ENCODE measurements around the gene ADARB2.
"Not testable (repeated sequence)": the region's sequence is repeated elsewhere in the genome, so short reads cannot be mapped to it uniquely, and the experiment has no call there.

Gene ADARB2

GRCh38 chr10:1232164-1232911 lies 505.0 kb downstream of the ADARB2 start:
- DNase-seq = no peak

- no peak for DNase-seq
These were observed 506.6 kb downstream of the ADARB2 start for GRCh38 chr10:1230592-1231275.

GRCh38 chr10:1230138-1230537 lies 507.2 kb downstream of the ADARB2 start:
- no peak for DNase-seq

GRCh38 chr10:1229574-1229973 lies 507.8 kb downstream of the ADARB2 start:
- no peak for DNase-seq

GRCh38 chr10:1229116-1229515 lies 508.2 kb downstream of the ADARB2 start:
- no peak for DNase-seq

- no peak for DNase-seq
These were observed 508.8 kb downstream of the ADARB2 start for GRCh38 chr10:1228467-1228975.

- no peak for DNase-seq
These were observed 509.6 kb downstream of the ADARB2 start for GRCh38 chr10:1227510-1228402.

GRCh38 chr10:1226907-1227306 lies 510.4 kb downstream of the ADARB2 start:
- not testable (repeated sequence) for DNase-seq

GRCh38 chr10:1219874-1220273 lies 517.5 kb downstream of the ADARB2 start:
- not testable (repeated sequence) for DNase-seq

GRCh38 chr10:1217661-1218060 lies 519.7 kb downstream of the ADARB2 start:
- DNase-seq = no peak

- DNase-seq = no peak
These were observed 520.1 kb downstream of the ADARB2 start for GRCh38 chr10:1217237-1217587.

- no peak for DNase-seq
These were observed 520.6 kb downstream of the ADARB2 start for GRCh38 chr10:1216574-1217236.

GRCh38 chr10:1215862-1216573 lies 521.3 kb downstream of the ADARB2 start:
- DNase-seq = no peak

GRCh38 chr10:1214882-1215540 lies 522.3 kb downstream of the ADARB2 start:
- no peak for DNase-seq

GRCh38 chr10:1214071-1214675 lies 523.2 kb downstream of the ADARB2 start:
- no peak for DNase-seq

- no peak for DNase-seq
These were observed 523.9 kb downstream of the ADARB2 start for GRCh38 chr10:1213252-1214070.

GRCh38 chr10:1212571-1213141 lies 524.7 kb downstream of the ADARB2 start:
- no peak for DNase-seq

- DNase-seq = no peak
These were observed 525.3 kb downstream of the ADARB2 start for GRCh38 chr10:1211844-1212570.

GRCh38 chr10:1210667-1211066 lies 526.7 kb downstream of the ADARB2 start:
- DNase-seq = no peak
